B cell (primary cell): ENCODE measurements around the gene RDH13. TPM values are rescaled to one million over a fixed set of nuclear protein-coding genes. Genes with fewer than 3 reads are reported as not detected.

Experiments used
- ATAC-seq: fragments of 200-7000 bp; cut with Tn5 transposase; one replicate; pipeline ENCODE4 v1.10.0; 2021; ENCODE audit warnings: low read depth, mild to moderate bottlenecking, moderate number of reproducible peaks, moderate library complexity
- CTCF ChIA-PET: fragments of 350-600 bp; sonication (Branson Sonifier 250); formaldehyde crosslinking; loops from one replicate; lab custom pipeline; 2021; ENCODE audit warnings: antibody characterized with exemption, inconsistent platforms; lab: Charles Lee
- POLR2A ChIA-PET: fragments of 350-600 bp; sonication (Branson Sonifier 250); formaldehyde crosslinking; loops from one replicate; lab custom pipeline; 2021; ENCODE audit warnings: antibody characterized with exemption; lab: Charles Lee
- DNase-seq: peaks from one replicate; pipeline ENCODE4 v3.0.0; 2013
- H2AFZ ChIP-seq: 2 replicates; pipeline ENCODE4 v1.6.1; 2012; ENCODE audit warnings: mild to moderate bottlenecking, low read depth, low read length; ENCODE audit not compliant: insufficient read depth, poor library complexity, severe bottlenecking
- H3K27ac ChIP-seq, 2 donors: 1 replicate in 1 of 2; 2 replicates in 1 of 2; pipeline ENCODE4 v1.5.1; 2012 to 2013; ENCODE audit warnings: low read length in 2 of 2, mild to moderate bottlenecking in 2 of 2, moderate library complexity in 1 of 2
- H3K27me3 ChIP-seq, 4 experiments: fragments of 200-600 bp in 1 of 4; sonication (generic) in 1 of 4; replicated peaks in 1 of 4; 1 replicate in 2 of 4; 2 replicates in 2 of 4; pipeline versions ENCODE4 v1.6.1 to v1.7.0; 2013 to 2016; ENCODE audit warnings: low read length in 3 of 4, mild to moderate bottlenecking in 2 of 4, mixed read lengths in 1 of 4, moderate library complexity in 1 of 4; ENCODE audit not compliant: insufficient read depth in 4 of 4, control insufficient read depth in 3 of 4; ENCODE audit errors: control extremely low read depth in 1 of 4
- H3K36me3 ChIP-seq, 2 experiments: replicated peaks in 1 of 2; 1 replicate in 1 of 2; 2 replicates in 1 of 2; pipeline versions ENCODE4 v1.6.1 to v1.7.1; 2013; ENCODE audit warnings: low read length in 1 of 2; ENCODE audit not compliant: insufficient read depth in 2 of 2, control insufficient read depth in 1 of 2; ENCODE audit errors: control extremely low read depth in 1 of 2, extremely low read depth in 1 of 2
- H3K4me1 ChIP-seq, 2 donors: fragments of 200-600 bp in 1 of 2; sonication (generic) in 1 of 2; 1 replicate in 1 of 2; 2 replicates in 1 of 2; pipeline versions ENCODE4 v1.5.1 to v1.6.1; 2013 to 2017; ENCODE audit warnings: low read length in 2 of 2; ENCODE audit not compliant: control insufficient read depth in 2 of 2, insufficient read depth in 2 of 2
- H3K4me2 ChIP-seq: replicated peaks from 2 replicates; pipeline ENCODE3; 2012; ENCODE audit warnings: mild to moderate bottlenecking, low read depth, low read length; ENCODE audit not compliant: poor library complexity, severe bottlenecking
- H3K4me3 ChIP-seq, 5 experiments: fragments of 200-600 bp in 1 of 5; sonication (generic) in 1 of 5; 1 replicate in 3 of 5; 2 replicates in 2 of 5; pipeline versions ENCODE4 v1.5.1 to v1.7.0; 2011 to 2016; ENCODE audit warnings: low read length in 4 of 5, mild to moderate bottlenecking in 4 of 5, low read depth in 2 of 5, control low read depth in 1 of 5, moderate library complexity in 1 of 5; ENCODE audit not compliant: insufficient read depth in 1 of 5; ENCODE audit errors: control extremely low read depth in 1 of 5, extremely low read depth in 1 of 5
- H3K79me2 ChIP-seq: fragments of 200-600 bp; sonication (generic); one replicate; pipeline ENCODE4 v1.6.0; 2016; ENCODE audit warnings: low read length; ENCODE audit not compliant: control insufficient read depth, insufficient read depth
- H3K9ac ChIP-seq: fragments of 200-600 bp; sonication (generic); 2 replicates; pipeline ENCODE4 v1.6.1; 2017; ENCODE audit warnings: mild to moderate bottlenecking, low read length, moderate library complexity
- H3K9me3 ChIP-seq, 3 donors: one replicate each; pipeline versions ENCODE4 v1.6.1 to v1.7.1; 2013; ENCODE audit warnings: low read length in 2 of 3; ENCODE audit not compliant: control insufficient read depth in 2 of 3, insufficient read depth in 1 of 3; ENCODE audit errors: control extremely low read depth in 1 of 3
- H4K20me1 ChIP-seq: 2 replicates; pipeline ENCODE4 v1.6.0; 2012; ENCODE audit warnings: mild to moderate bottlenecking, low read length; ENCODE audit not compliant: insufficient read depth, control insufficient read depth, poor library complexity, severe bottlenecking
- H3K27ac Mint-ChIP-seq: one replicate; pipeline ENCODE4 v1.8.0; 2021; ENCODE audit warnings: mixed read lengths
- H3K27me3 Mint-ChIP-seq: one replicate; pipeline ENCODE4 v1.8.0; 2021; ENCODE audit warnings: mixed read lengths
- H3K4me1 Mint-ChIP-seq: one replicate; pipeline ENCODE4 v1.8.0; 2021; ENCODE audit warnings: mixed read lengths
- H3K4me3 Mint-ChIP-seq: one replicate; pipeline ENCODE4 v1.8.0; 2021; ENCODE audit warnings: mixed read lengths
- H3K9me3 Mint-ChIP-seq: one replicate; pipeline ENCODE4 v1.8.0; 2022; ENCODE audit warnings: mixed read lengths; ENCODE audit not compliant: insufficient read depth
- CTCF ChIP-seq: fragments of 200-600 bp; IDR thresholded peaks from one replicate; pipeline ENCODE4 v1.8.0; 2022; ENCODE audit warnings: antibody characterized with exemption, mild to moderate bottlenecking
- EZH2 ChIP-seq: IDR thresholded peaks from 2 replicates; pipeline ENCODE4 v1.6.1; 2012; ENCODE audit warnings: borderline replicate concordance, low read depth, mild to moderate bottlenecking, moderate library complexity, low read length; ENCODE audit not compliant: insufficient read depth, poor library complexity, severe bottlenecking
- WGBS: methylation state at CpG from one replicate; pipeline ENCODE4 v1.1.5; 2013; ENCODE audit warnings: missing lambda C conversion rate; ENCODE audit not compliant: insufficient coverage; 5-methylcytosine and 5-hydroxymethylcytosine counted together
- intact Hi-C: fragments of 100-400 bp; cut with micrococcal nuclease; formaldehyde crosslinking; loops from one replicate; pipeline ENCODE4 v1.10.0; 2022
- polyA plus RNA-seq: library from polyadenylated mRNA; depleted of rRNA; stranded (reverse); fragments of >200 nt; gene quantifications from 2 replicates; pipeline ENCODE4 v1.2.3, GENCODE V29; 2012
- total RNA-seq, 2 donors: library from RNA; stranded (reverse); fragments of 120-200 nt in 1 of 2; gene quantifications; 1 replicate in 1 of 2; 2 replicates in 1 of 2; pipeline versions ENCODE4 v1.2.3 to v1.2.4, GENCODE V29; 2013 to 2022

The RDH13 gene
- total and polyA plus RNA-seq, 2 donors (not counting 1 experiment from before 2014, with no cell fraction given), result 17.5 to 20.4 TPM

DNA sequence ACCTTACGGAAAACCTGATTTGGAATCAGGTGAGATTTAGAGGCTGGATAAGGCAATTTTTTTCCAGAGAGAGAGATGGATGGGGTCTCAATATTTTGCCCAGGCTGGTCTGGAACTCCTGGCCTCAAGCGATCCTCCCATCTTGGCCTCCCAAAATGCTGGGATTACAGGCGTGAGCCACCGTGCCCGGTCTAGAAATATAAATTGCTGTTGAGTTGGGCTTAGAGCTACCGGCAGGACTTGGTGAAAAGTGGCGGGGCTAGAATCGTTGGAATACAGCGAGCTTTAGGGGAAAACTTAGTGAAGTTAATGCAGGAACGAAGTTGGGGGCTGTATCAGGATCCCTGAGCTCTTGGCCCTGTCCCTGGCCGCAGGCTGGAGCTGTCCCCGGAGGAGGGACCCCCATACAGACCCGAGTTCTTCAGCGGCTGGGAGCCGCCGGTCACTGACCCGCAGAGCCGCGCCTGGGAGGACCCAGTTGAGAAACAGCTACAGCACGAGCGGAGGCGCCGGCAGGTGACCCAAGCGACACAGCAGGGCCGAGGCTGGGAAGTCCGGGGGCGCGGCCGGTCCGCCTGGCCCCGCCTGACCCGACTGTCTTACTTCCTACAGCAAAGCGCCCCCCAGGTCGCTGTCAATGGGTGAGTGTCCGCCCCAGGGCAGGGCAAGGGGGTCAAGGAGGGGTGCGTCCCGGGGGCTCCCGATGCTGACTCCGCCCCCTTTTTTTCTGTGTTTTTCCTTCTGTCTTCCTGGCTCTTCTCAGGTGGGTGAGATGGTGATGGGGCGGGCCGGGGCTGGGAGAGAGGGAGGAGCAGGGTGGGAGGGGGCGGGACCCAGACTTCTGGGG is 20.3 kb upstream of the RDH13 start:
- Histone ChIP-seq H3K4me1 (peaks cover 46 to 47% of the 10 kb centered on the region in 2 donors), H3K9ac (no peak overlapping the region), H3K36me3 (no peaks in the 10 kb centered on the region), H3K4me2 (no peak overlapping the region), H3K27ac (no peak overlapping the region), H4K20me1 (peaks cover 15% of the 10 kb centered on the region), H3K27me3 (peaks cover 0 to 93% (median 35%) of the 10 kb centered on the region in 4 experiments), H3K9me3 (peaks cover 0 to 67% (median 4%) of the 10 kb centered on the region in 3 donors), H2AFZ (no peak overlapping the region), H3K79me2 (no peaks in the 10 kb centered on the region), H3K4me3 (no peak overlapping the region)
- ChIA-PET POLR2A (no interaction called here), CTCF (interaction anchor here (1.2 kb wide), 1 partner anchor 58 kb away, joined by 3 read pairs; no protein-coding TSS in a partner anchor)
- no peak for DNase-seq
- H3K27me3 Mint-ChIP-seq, result peaks cover 59% of the 10 kb centered on the region
- H3K4me3 Mint-ChIP-seq, result peak overlapping the region; percentile 16
- 35% methylated on average over 40 of the region's 42 CpGs for WGBS
- no peak for TF ChIP-seq CTCF
- no peak for TF ChIP-seq EZH2
- peaks cover 48% of the 10 kb centered on the region for H3K4me1 Mint-ChIP-seq
- ATAC-seq, result no peak
- H3K27ac Mint-ChIP-seq, result no peak overlapping the region
- intact Hi-C loops, result no loop called here
- H3K9me3 Mint-ChIP-seq, result peaks cover 7% of the 10 kb centered on the region
